ENCODE measurements around the gene KSR2. TPM values are rescaled to one million over a fixed set of nuclear protein-coding genes. Genes with fewer than 3 reads are reported as not detected.

Gene KSR2
- total RNA-seq, 1 experiment from 2014 or later: not detected

GRCh38 chr12:117433878-117434277, 534.9 kb downstream of the KSR2 start:
- intact Hi-C loops (cut with micrococcal nuclease; ENCODE audit: unreplicated experiment): no loop called here
- TF ChIP-seq CTCF (conservative IDR thresholded peaks at IDR 0.05; ENCODE audit: low read depth, low read length) (no peak), EZH2 (IDR thresholded peaks at IDR 0.05; ENCODE audit: borderline replicate concordance, low read depth, low read length, poor library complexity, severe bottlenecking) (no peak)
- Histone ChIP-seq H3K4me1 (ENCODE audit: insufficient read depth, low read length, poor library complexity, severe bottlenecking) (no peaks in the 10 kb centered on the region), H3K27ac (ENCODE audit: low read depth, low read length, poor library complexity, severe bottlenecking) (no peak overlapping the region), H3K4me3 (ENCODE audit: low read depth, low read length, poor library complexity, severe bottlenecking) (no peak overlapping the region), H3K27me3 (replicated peaks; ENCODE audit: insufficient read depth, low read depth, low read length, poor library complexity) (no peaks in the 10 kb centered on the region), H3K36me3 (ENCODE audit: insufficient read depth, low read length, poor library complexity, severe bottlenecking) (no peaks in the 10 kb centered on the region), H3K9me3 (ENCODE audit: low read depth, low read length, poor library complexity, severe bottlenecking) (no peaks in the 10 kb centered on the region)
- POLR2A ChIA-PET (ENCODE audit: low non-redundant PET): no interaction called here
- BruUV-seq (replicated peaks): no TSS peak
- CTCF ChIA-PET: no interaction called here
- no peak for DNase-seq (ENCODE audit: low spot score)

- H3K9me3 ChIP-seq (ENCODE audit: low read depth, low read length, poor library complexity, severe bottlenecking): no peaks in the 10 kb centered on the region
- H3K4me1 ChIP-seq (ENCODE audit: insufficient read depth, low read length, poor library complexity, severe bottlenecking): no peaks in the 10 kb centered on the region
- H3K27me3 ChIP-seq (replicated peaks; ENCODE audit: insufficient read depth, low read depth, low read length, poor library complexity): no peaks in the 10 kb centered on the region
- ChIA-PET POLR2A (ENCODE audit: low non-redundant PET) (no interaction called here), CTCF (no interaction called here)
- no peak for TF ChIP-seq CTCF (conservative IDR thresholded peaks at IDR 0.05; ENCODE audit: low read depth, low read length)
- TF ChIP-seq EZH2 (IDR thresholded peaks at IDR 0.05; ENCODE audit: borderline replicate concordance, low read depth, low read length, poor library complexity, severe bottlenecking): no peak
- BruUV-seq (replicated peaks): no TSS peak
- intact Hi-C loops (cut with micrococcal nuclease; ENCODE audit: unreplicated experiment): no loop called here
- H3K36me3 ChIP-seq (ENCODE audit: insufficient read depth, low read length, poor library complexity, severe bottlenecking): no peaks in the 10 kb centered on the region
- no peak overlapping the region for H3K4me3 ChIP-seq (ENCODE audit: low read depth, low read length, poor library complexity, severe bottlenecking)
- H3K27ac ChIP-seq (ENCODE audit: low read depth, low read length, poor library complexity, severe bottlenecking): no peak overlapping the region
- no peak for DNase-seq (ENCODE audit: low spot score)
Observed at GRCh38 chr12:117430246-117430645, 538.5 kb downstream of the KSR2 start.

GRCh38 chr12:117427211-117427610, 541.6 kb downstream of the KSR2 start:
- CTCF ChIA-PET: no interaction called here
- H3K27me3 ChIP-seq (replicated peaks; ENCODE audit: insufficient read depth, low read depth, low read length, poor library complexity): peaks cover 6% of the 10 kb centered on the region

More at GRCh38 chr12:117427211-117427610, 541.6 kb downstream of the KSR2 start:
- POLR2A ChIA-PET (ENCODE audit: low non-redundant PET): no interaction called here
- TF ChIP-seq EZH2 (IDR thresholded peaks at IDR 0.05; ENCODE audit: borderline replicate concordance, low read depth, low read length, poor library complexity, severe bottlenecking) (no peak), CTCF (conservative IDR thresholded peaks at IDR 0.05; ENCODE audit: low read depth, low read length) (no peak)
- no peaks in the 10 kb centered on the region for H3K9me3 ChIP-seq (ENCODE audit: low read depth, low read length, poor library complexity, severe bottlenecking)
- no peaks in the 10 kb centered on the region for H3K4me1 ChIP-seq (ENCODE audit: insufficient read depth, low read length, poor library complexity, severe bottlenecking)
- intact Hi-C loops (cut with micrococcal nuclease; ENCODE audit: unreplicated experiment): no loop called here
- BruUV-seq (replicated peaks): no TSS peak
- no peak for DNase-seq (ENCODE audit: low spot score)
- H3K27ac ChIP-seq (ENCODE audit: low read depth, low read length, poor library complexity, severe bottlenecking): no peak overlapping the region
- H3K36me3 ChIP-seq (ENCODE audit: insufficient read depth, low read length, poor library complexity, severe bottlenecking): no peaks in the 10 kb centered on the region
- no peak overlapping the region for H3K4me3 ChIP-seq (ENCODE audit: low read depth, low read length, poor library complexity, severe bottlenecking)

Data from A673 (cell line).